Astrocyte of the cerebellum (primary cell): ENCODE measurements around the gene NUDT14.

Source experiments
- DNase-seq: peaks from one replicate; pipeline ENCODE4 v3.0.0-alpha.2; 2011; ENCODE audit warnings: low read depth
- H3K4me3 ChIP-seq: 2 replicates; pipeline ENCODE4 v1.5.1; 2011; ENCODE audit warnings: mild to moderate bottlenecking, low read depth, low read length, moderate library complexity
- CTCF ChIP-seq: IDR thresholded peaks from 2 replicates; pipeline ENCODE4 v1.5.1; 2012; ENCODE audit warnings: low read length, low read depth, moderate library complexity, mild to moderate bottlenecking; ENCODE audit errors: missing control alignments
- in situ Hi-C: cut with HindIII; loops from 2 replicates; pipeline ENCODE4 v1.10.0; 2017; ENCODE audit warnings: low sequenced_read_pairs

The NUDT14 gene

GRCh38 chr14:105195051-105195450, 13.9 kb upstream of the NUDT14 start:
- no peak for DNase-seq
- TF ChIP-seq CTCF, result no peak
- H3K4me3 ChIP-seq, result no peak overlapping the region
- in situ Hi-C loops, result loop anchor here (25.0 kb wide), 1 partner anchor 92 kb away; no protein-coding TSS in a partner anchor

DNA sequence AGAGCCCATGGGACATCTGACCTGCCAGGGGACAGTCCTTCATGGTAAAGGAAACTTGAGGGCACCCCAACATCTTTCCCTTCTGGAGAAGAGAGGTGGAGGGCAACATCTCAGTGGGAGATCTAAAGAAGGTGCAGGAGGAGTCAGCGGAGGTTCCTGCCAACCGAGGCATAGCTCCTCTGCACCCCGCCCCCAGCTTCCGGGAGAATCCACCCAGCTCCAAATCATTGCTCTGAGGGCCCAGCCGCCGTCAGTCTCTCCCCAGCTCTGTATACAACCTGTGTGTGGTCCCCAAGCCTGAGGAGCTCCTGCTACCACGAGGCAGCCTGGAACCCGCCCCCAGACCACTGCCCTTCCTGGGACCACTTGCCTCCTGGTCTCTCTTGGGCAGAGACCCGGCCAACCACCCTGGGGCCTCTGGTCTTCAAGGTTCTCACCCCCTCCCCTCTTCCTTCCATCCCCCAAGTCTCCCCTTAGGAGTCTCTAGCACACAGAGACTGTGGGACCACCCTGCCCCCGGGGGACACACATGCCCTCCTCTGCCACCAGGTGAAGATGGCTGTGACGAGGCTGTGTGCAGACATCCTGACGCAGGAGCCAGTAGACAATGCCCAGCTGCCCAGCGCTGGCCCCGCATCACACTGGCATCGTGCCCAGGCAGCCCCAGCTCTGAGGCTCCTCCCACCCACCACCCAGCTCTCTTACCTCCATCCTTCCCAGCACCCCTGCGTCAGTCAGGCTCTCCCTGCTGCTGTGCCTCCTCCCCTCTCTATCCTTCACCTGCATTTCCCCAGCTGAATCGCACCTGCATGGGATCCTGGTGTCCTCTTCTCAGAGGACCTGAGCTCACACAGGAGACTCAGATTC, 13.0 kb upstream of the NUDT14 start:
- no peak overlapping the region for H3K4me3 ChIP-seq
- TF ChIP-seq CTCF, result no peak
- DNase-seq, result no peak
- in situ Hi-C loops, result loop anchor here (25.0 kb wide), 1 partner anchor 93 kb away; no protein-coding TSS in a partner anchor

- H3K4me3 ChIP-seq, result no peak overlapping the region
- no peak for TF ChIP-seq CTCF
- no peak for DNase-seq
- in situ Hi-C loops, result loop anchor here (25.0 kb wide), 1 partner anchor 94 kb away; no protein-coding TSS in a partner anchor
Observed at GRCh38 chr14:105192866-105193731, 12.0 kb upstream of the NUDT14 start.

GRCh38 chr14:105187935-105188524, 6.9 kb upstream of the NUDT14 start:
- TF ChIP-seq CTCF, result no peak
- DNase-seq, result no peak
- in situ Hi-C loops, result loop anchor here (25.0 kb wide), 1 partner anchor 99 kb away; no protein-coding TSS in a partner anchor
- no peak overlapping the region for H3K4me3 ChIP-seq

GRCh38 chr14:105187116-105187515, 6.0 kb upstream of the NUDT14 start:
- in situ Hi-C loops, result loop anchor here (25.0 kb wide), 1 partner anchor 100 kb away; no protein-coding TSS in a partner anchor
- no peak for TF ChIP-seq CTCF
- no peak overlapping the region for H3K4me3 ChIP-seq
- DNase-seq, result no peak

DNA sequence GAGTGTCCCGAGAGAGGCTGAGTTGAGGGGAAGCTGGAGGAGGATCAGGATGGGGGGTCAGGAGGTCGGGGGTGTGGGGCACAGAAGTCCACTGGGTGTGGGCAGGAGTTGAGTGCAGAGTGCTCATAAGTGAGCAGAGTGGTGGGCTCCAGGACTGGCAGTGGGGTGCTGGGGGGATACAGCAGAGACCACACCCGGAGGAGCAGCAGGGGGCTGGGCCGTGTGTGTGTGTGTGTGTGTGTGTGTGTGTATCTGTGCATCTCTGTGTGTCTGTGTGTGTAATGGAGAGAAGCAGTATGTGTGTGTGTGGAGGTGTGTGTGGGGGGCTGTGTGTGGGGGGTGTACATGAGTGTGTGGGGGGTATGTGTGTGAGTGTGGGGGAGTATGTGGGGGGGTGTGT, 4.9 kb upstream of the NUDT14 start:
- DNase-seq, result no peak
- no peak for TF ChIP-seq CTCF
- H3K4me3 ChIP-seq, result no peak overlapping the region
- in situ Hi-C loops, result loop anchor here (25.0 kb wide), 1 partner anchor 101 kb away; no protein-coding TSS in a partner anchor
